Epidermal melanocyte (primary cell): ENCODE data around the gene SPNS1.
"Not testable (repeated sequence)": the region's sequence is repeated elsewhere in the genome, so short reads cannot be mapped to it uniquely, and the experiment has no call there.

Experiments
- DNase-seq: peaks from one replicate; pipeline ENCODE4 v3.0.0; 2011; ENCODE audit warnings: low spot score; ENCODE audit not compliant: insufficient read length

SPNS1 gene

GRCh38 chr16:28951410-28951943, 23.1 kb upstream of the SPNS1 start:
- peak; percentile 17 for DNase-seq

- DNase-seq, result no peak
These were observed 16.4 kb upstream of the SPNS1 start for GRCh38 chr16:28958216-28958615.

- DNase-seq, result no peak
These were observed 15.7 kb upstream of the SPNS1 start for GRCh38 chr16:28958836-28959235.

GRCh38 chr16:28964072-28964471, 10.5 kb upstream of the SPNS1 start:
- DNase-seq, result no peak

GRCh38 chr16:28964496-28964895, 10.1 kb upstream of the SPNS1 start:
- no peak for DNase-seq

- DNase-seq, result no peak
These were observed 7.4 kb upstream of the SPNS1 start for GRCh38 chr16:28967156-28967555.

- DNase-seq, result not testable (repeated sequence)
These were observed 4.9 kb upstream of the SPNS1 start for GRCh38 chr16:28969696-28970095.

- peak; percentile 57 for DNase-seq
These were observed 556 bp upstream of the SPNS1 start for GRCh38 chr16:28974007-28974436.

GRCh38 chr16:28975158-28975599, 601 bp downstream of the SPNS1 start:
- no peak for DNase-seq

- DNase-seq, result no peak
These were observed 3.4 kb downstream of the SPNS1 start for GRCh38 chr16:28977703-28978662.

GRCh38 chr16:28980330-28980729, 5.8 kb downstream of the SPNS1 start:
- not testable (repeated sequence) for DNase-seq

GRCh38 chr16:28980929-28981328, 6.4 kb downstream of the SPNS1 start:
- DNase-seq, result no peak

GRCh38 chr16:28981517-28981916, 6.9 kb downstream of the SPNS1 start:
- no peak for DNase-seq

GRCh38 chr16:28982418-28982817, 7.8 kb downstream of the SPNS1 start:
- no peak for DNase-seq

- no peak for DNase-seq
These were observed 8.4 kb downstream of the SPNS1 start for GRCh38 chr16:28982949-28983348.

- no peak for DNase-seq
These were observed 9.1 kb downstream of the SPNS1 start for GRCh38 chr16:28983644-28984043.

- DNase-seq, result no peak
These were observed 9.5 kb downstream of the SPNS1 start for GRCh38 chr16:28984091-28984490.

GRCh38 chr16:28984619-28985135, 10.1 kb downstream of the SPNS1 start, which contains the start of gene LAT:
Gene LAT, plus strand, starts transcription at chr16:28985052. Its CDS starts 366 bp downstream, at chr16:28985418.
- DNase-seq, result no peak

- DNase-seq, result no peak
These were observed 10.8 kb downstream of the SPNS1 start for GRCh38 chr16:28985211-28986041.

GRCh38 chr16:28986046-28986445, 11.5 kb downstream of the SPNS1 start:
- no peak for DNase-seq

- no peak for DNase-seq
These were observed 11.9 kb downstream of the SPNS1 start for GRCh38 chr16:28986492-28986891.
